ENCODE data around the gene ITGB3BP. TPM values are rescaled to one million over a fixed set of nuclear protein-coding genes. Genes with fewer than 3 reads are reported as not detected.

Gene ITGB3BP
- total RNA-seq, 1 experiment from 2014 or later: 50.2 TPM

- TF ChIP-seq, protein P1, sequence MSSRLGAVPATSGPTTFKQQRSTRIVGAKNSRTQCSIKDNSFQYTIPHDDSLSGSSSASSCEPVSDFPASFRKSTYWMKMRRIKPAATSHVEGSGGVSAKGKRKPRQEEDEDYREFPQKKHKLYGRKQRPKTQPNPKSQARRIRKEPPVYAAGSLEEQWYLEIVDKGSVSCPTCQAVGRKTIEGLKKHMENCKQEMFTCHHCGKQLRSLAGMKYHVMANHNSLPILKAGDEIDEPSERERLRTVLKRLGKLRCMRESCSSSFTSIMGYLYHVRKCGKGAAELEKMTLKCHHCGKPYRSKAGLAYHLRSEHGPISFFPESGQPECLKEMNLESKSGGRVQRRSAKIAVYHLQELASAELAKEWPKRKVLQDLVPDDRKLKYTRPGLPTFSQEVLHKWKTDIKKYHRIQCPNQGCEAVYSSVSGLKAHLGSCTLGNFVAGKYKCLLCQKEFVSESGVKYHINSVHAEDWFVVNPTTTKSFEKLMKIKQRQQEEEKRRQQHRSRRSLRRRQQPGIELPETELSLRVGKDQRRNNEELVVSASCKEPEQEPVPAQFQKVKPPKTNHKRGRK (CRISPR knock-in tag; IDR thresholded peaks at IDR 0.05; ENCODE audit: borderline replicate concordance): no peak
- TF ChIP-seq MAX (CRISPR knock-in tag; IDR thresholded peaks at IDR 0.05) (no peak), ZNF219 (CRISPR knock-in tag; IDR thresholded peaks at IDR 0.05; ENCODE audit: borderline replicate concordance) (no peak), RELA (CRISPR knock-in tag; IDR thresholded peaks at IDR 0.05; ENCODE audit: borderline replicate concordance) (no peak)
- TF ChIP-seq, protein P2, sequence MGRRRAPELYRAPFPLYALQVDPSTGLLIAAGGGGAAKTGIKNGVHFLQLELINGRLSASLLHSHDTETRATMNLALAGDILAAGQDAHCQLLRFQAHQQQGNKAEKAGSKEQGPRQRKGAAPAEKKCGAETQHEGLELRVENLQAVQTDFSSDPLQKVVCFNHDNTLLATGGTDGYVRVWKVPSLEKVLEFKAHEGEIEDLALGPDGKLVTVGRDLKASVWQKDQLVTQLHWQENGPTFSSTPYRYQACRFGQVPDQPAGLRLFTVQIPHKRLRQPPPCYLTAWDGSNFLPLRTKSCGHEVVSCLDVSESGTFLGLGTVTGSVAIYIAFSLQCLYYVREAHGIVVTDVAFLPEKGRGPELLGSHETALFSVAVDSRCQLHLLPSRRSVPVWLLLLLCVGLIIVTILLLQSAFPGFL (CRISPR knock-in tag; IDR thresholded peaks at IDR 0.05; ENCODE audit: borderline replicate concordance): no peak
- TF ChIP-seq, protein P3, sequence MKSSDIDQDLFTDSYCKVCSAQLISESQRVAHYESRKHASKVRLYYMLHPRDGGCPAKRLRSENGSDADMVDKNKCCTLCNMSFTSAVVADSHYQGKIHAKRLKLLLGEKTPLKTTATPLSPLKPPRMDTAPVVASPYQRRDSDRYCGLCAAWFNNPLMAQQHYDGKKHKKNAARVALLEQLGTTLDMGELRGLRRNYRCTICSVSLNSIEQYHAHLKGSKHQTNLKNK (CRISPR knock-in tag; IDR thresholded peaks at IDR 0.05): no peak
Measured at GRCh38 chr1:63547621-63548294, 24.7 kb upstream of the ITGB3BP start (continued).

DNA sequence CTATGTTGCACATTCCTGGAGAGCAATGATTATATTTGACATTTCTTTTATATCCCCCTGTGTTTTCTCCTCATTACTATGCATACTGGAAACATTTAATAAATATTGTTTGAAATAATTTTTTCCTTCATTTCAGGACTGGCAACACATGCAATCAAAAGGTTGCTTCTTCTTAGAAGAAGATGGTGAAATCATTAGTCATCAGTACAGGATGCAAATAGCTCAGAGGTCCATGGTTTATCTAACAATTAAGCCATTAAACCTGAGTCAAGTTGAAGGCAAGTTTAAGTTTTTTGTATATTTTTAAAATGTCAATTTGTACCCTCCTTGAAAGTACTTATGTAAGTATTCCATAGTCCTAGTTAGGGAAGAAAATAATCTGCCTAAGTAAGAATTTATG, 22.8 kb upstream of the ITGB3BP start:
- POLR2A ChIA-PET: interaction anchor here (0.6 kb wide), 1 partner anchor 9 kb away, joined by 3 read pairs; no protein-coding TSS in a partner anchor
- TF ChIP-seq ZNF219 (CRISPR knock-in tag; IDR thresholded peaks at IDR 0.05; ENCODE audit: borderline replicate concordance): no peak
- TF ChIP-seq, protein P4, sequence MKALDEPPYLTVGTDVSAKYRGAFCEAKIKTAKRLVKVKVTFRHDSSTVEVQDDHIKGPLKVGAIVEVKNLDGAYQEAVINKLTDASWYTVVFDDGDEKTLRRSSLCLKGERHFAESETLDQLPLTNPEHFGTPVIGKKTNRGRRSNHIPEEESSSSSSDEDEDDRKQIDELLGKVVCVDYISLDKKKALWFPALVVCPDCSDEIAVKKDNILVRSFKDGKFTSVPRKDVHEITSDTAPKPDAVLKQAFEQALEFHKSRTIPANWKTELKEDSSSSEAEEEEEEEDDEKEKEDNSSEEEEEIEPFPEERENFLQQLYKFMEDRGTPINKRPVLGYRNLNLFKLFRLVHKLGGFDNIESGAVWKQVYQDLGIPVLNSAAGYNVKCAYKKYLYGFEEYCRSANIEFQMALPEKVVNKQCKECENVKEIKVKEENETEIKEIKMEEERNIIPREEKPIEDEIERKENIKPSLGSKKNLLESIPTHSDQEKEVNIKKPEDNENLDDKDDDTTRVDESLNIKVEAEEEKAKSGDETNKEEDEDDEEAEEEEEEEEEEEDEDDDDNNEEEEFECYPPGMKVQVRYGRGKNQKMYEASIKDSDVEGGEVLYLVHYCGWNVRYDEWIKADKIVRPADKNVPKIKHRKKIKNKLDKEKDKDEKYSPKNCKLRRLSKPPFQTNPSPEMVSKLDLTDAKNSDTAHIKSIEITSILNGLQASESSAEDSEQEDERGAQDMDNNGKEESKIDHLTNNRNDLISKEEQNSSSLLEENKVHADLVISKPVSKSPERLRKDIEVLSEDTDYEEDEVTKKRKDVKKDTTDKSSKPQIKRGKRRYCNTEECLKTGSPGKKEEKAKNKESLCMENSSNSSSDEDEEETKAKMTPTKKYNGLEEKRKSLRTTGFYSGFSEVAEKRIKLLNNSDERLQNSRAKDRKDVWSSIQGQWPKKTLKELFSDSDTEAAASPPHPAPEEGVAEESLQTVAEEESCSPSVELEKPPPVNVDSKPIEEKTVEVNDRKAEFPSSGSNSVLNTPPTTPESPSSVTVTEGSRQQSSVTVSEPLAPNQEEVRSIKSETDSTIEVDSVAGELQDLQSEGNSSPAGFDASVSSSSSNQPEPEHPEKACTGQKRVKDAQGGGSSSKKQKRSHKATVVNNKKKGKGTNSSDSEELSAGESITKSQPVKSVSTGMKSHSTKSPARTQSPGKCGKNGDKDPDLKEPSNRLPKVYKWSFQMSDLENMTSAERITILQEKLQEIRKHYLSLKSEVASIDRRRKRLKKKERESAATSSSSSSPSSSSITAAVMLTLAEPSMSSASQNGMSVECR (CRISPR knock-in tag; IDR thresholded peaks at IDR 0.05; ENCODE audit: borderline replicate concordance): no peak
- no peak for TF ChIP-seq HMGXB4 (CRISPR knock-in tag; IDR thresholded peaks at IDR 0.05)
- Mint-ChIP-seq H3K36me3 (no peaks in the 10 kb centered on the region), H3K27ac (no peak overlapping the region), H3K4me1 (no peaks in the 10 kb centered on the region), H3K27me3 (ENCODE audit: low read depth) (no peaks in the 10 kb centered on the region), H3K4me3 (no peak overlapping the region), H3K9me3 (no peaks in the 10 kb centered on the region)
- no peak for DNase-seq (ENCODE audit: low spot score)
- ATAC-seq: no peak
- CTCF ChIA-PET: no interaction called here

GRCh38 chr1:63537940-63538339, 14.9 kb upstream of the ITGB3BP start:
- POLR2A ChIA-PET: no interaction called here
- H3K4me1 Mint-ChIP-seq: peaks cover 13% of the 10 kb centered on the region
- no peak for DNase-seq (ENCODE audit: low spot score)
- no peaks in the 10 kb centered on the region for H3K9me3 Mint-ChIP-seq
- no peak overlapping the region for H3K27ac Mint-ChIP-seq
- H3K27me3 Mint-ChIP-seq (ENCODE audit: low read depth): no peaks in the 10 kb centered on the region
- H3K4me3 Mint-ChIP-seq: no peak overlapping the region
- CTCF ChIA-PET: interaction anchor here (0.6 to 3.0 kb wide), 20 partner anchors 9 to 611 kb away, joined by 3 to 13 read pairs (median 4); partner anchors contain the start of gene EFCAB7
- no peak for ATAC-seq
- no peaks in the 10 kb centered on the region for H3K36me3 Mint-ChIP-seq
- TF ChIP-seq ZNF317 (CRISPR knock-in tag; IDR thresholded peaks at IDR 0.05; ENCODE audit: borderline replicate concordance, low read depth) (no peak), ZNF416 (CRISPR knock-in tag; IDR thresholded peaks at IDR 0.05) (no peak), ELF4 (CRISPR knock-in tag; IDR thresholded peaks at IDR 0.05; ENCODE audit: low read depth) (no peak), GTF2I (CRISPR knock-in tag; conservative IDR thresholded peaks at IDR 0.05) (no peak), NFE2L1 (CRISPR knock-in tag; IDR thresholded peaks at IDR 0.05) (no peak), ZNF263 (CRISPR knock-in tag; IDR thresholded peaks at IDR 0.05; ENCODE audit: low read depth) (no peak), KAT7 (CRISPR knock-in tag; IDR thresholded peaks at IDR 0.05; ENCODE audit: borderline replicate concordance) (no peak)
- TF ChIP-seq, protein P5, sequence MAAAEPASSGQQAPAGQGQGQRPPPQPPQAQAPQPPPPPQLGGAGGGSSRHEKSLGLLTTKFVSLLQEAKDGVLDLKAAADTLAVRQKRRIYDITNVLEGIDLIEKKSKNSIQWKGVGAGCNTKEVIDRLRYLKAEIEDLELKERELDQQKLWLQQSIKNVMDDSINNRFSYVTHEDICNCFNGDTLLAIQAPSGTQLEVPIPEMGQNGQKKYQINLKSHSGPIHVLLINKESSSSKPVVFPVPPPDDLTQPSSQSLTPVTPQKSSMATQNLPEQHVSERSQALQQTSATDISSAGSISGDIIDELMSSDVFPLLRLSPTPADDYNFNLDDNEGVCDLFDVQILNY (CRISPR knock-in tag; IDR thresholded peaks at IDR 0.05): no peak
- TF ChIP-seq, protein P6, sequence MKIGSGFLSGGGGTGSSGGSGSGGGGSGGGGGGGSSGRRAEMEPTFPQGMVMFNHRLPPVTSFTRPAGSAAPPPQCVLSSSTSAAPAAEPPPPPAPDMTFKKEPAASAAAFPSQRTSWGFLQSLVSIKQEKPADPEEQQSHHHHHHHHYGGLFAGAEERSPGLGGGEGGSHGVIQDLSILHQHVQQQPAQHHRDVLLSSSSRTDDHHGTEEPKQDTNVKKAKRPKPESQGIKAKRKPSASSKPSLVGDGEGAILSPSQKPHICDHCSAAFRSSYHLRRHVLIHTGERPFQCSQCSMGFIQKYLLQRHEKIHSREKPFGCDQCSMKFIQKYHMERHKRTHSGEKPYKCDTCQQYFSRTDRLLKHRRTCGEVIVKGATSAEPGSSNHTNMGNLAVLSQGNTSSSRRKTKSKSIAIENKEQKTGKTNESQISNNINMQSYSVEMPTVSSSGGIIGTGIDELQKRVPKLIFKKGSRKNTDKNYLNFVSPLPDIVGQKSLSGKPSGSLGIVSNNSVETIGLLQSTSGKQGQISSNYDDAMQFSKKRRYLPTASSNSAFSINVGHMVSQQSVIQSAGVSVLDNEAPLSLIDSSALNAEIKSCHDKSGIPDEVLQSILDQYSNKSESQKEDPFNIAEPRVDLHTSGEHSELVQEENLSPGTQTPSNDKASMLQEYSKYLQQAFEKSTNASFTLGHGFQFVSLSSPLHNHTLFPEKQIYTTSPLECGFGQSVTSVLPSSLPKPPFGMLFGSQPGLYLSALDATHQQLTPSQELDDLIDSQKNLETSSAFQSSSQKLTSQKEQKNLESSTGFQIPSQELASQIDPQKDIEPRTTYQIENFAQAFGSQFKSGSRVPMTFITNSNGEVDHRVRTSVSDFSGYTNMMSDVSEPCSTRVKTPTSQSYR (CRISPR knock-in tag; IDR thresholded peaks at IDR 0.05): no peak
